ENCODE data around the gene KSR1. TPM values are rescaled to one million over a fixed set of nuclear protein-coding genes. Genes with fewer than 3 reads are reported as not detected.
"Not testable (repeated sequence)": the region's sequence is repeated elsewhere in the genome, so short reads cannot be mapped to it uniquely, and the experiment has no call there.

The KSR1 gene
- total and polyA plus RNA-seq, 4 donors = 19.0 to 75.7 (median 42.6) TPM

GRCh38 chr17:27660436-27660835, 204.2 kb downstream of the KSR1 start:
- no peak for ATAC-seq (ENCODE audit: low FRiP score)
- no peak overlapping the region for H3K27ac ChIP-seq (ENCODE audit: low read depth in 1 of 2, low read length in 2 of 2)
- no peak for DNase-seq
- no peaks in the 10 kb centered on the region for H3K9me3 ChIP-seq (ENCODE audit: control insufficient read depth, low read length)
- H3K4me3 ChIP-seq (ENCODE audit: low read length in 2 of 2) = no peak overlapping the region
- intact Hi-C loops (cut with DNase I) = no loop called here
- H3K4me1 ChIP-seq (ENCODE audit: control insufficient read depth in 1 of 2, insufficient read depth in 2 of 2, low read length in 2 of 2) = no peaks in the 10 kb centered on the region
- no peaks in the 10 kb centered on the region for H3K27me3 ChIP-seq (ENCODE audit: control insufficient read depth in 1 of 2, insufficient read depth in 2 of 2, low read length in 1 of 2)
- no peaks in the 10 kb centered on the region for H3K36me3 ChIP-seq (ENCODE audit: control insufficient read depth in 1 of 2, insufficient read depth in 2 of 2, low read length in 1 of 2)
- WGBS, 2 donors = 83 to 86% methylated on average over 3 of the region's 3 CpGs

- H3K4me1 ChIP-seq (ENCODE audit: control insufficient read depth in 1 of 2, insufficient read depth in 2 of 2, low read length in 2 of 2) = no peaks in the 10 kb centered on the region
- H3K27ac ChIP-seq (ENCODE audit: low read depth in 1 of 2, low read length in 2 of 2) = no peak overlapping the region
- H3K27me3 ChIP-seq (ENCODE audit: control insufficient read depth in 1 of 2, insufficient read depth in 2 of 2, low read length in 1 of 2) = no peaks in the 10 kb centered on the region
- H3K4me3 ChIP-seq (ENCODE audit: low read length in 2 of 2) = no peak overlapping the region
- WGBS, 2 donors = 91 to 93% methylated on average over 8 of the region's 8 CpGs
- no peaks in the 10 kb centered on the region for H3K36me3 ChIP-seq (ENCODE audit: control insufficient read depth in 1 of 2, insufficient read depth in 2 of 2, low read length in 1 of 2)
- ATAC-seq (ENCODE audit: low FRiP score) = no peak
- no peaks in the 10 kb centered on the region for H3K9me3 ChIP-seq (ENCODE audit: control insufficient read depth, low read length)
- intact Hi-C loops (cut with DNase I) = no loop called here
- DNase-seq = no peak
These were observed 207.8 kb downstream of the KSR1 start for GRCh38 chr17:27663936-27664605.

GRCh38 chr17:27664606-27664965, 208.3 kb downstream of the KSR1 start:
- intact Hi-C loops (cut with DNase I) = no loop called here
- no peaks in the 10 kb centered on the region for H3K9me3 ChIP-seq (ENCODE audit: control insufficient read depth, low read length)
- no peaks in the 10 kb centered on the region for H3K27me3 ChIP-seq (ENCODE audit: control insufficient read depth in 1 of 2, insufficient read depth in 2 of 2, low read length in 1 of 2)
- H3K36me3 ChIP-seq (ENCODE audit: control insufficient read depth in 1 of 2, insufficient read depth in 2 of 2, low read length in 1 of 2) = no peaks in the 10 kb centered on the region
- no peak overlapping the region for H3K4me3 ChIP-seq (ENCODE audit: low read length in 2 of 2)
- H3K4me1 ChIP-seq (ENCODE audit: control insufficient read depth in 1 of 2, insufficient read depth in 2 of 2, low read length in 2 of 2) = no peaks in the 10 kb centered on the region
- 65 to 66% methylated on average over 2 of the region's 2 CpGs for WGBS, 2 donors
- no peak overlapping the region for H3K27ac ChIP-seq (ENCODE audit: low read depth in 1 of 2, low read length in 2 of 2)
- DNase-seq = no peak
- no peak for ATAC-seq (ENCODE audit: low FRiP score)

GRCh38 chr17:27665549-27665948, 209.3 kb downstream of the KSR1 start:
- Histone ChIP-seq H3K4me3 (ENCODE audit: low read length in 2 of 2) (no peak overlapping the region), H3K36me3 (ENCODE audit: control insufficient read depth in 1 of 2, insufficient read depth in 2 of 2, low read length in 1 of 2) (no peaks in the 10 kb centered on the region), H3K9me3 (ENCODE audit: control insufficient read depth, low read length) (no peaks in the 10 kb centered on the region), H3K27ac (ENCODE audit: low read depth in 1 of 2, low read length in 2 of 2) (no peak overlapping the region), H3K4me1 (ENCODE audit: control insufficient read depth in 1 of 2, insufficient read depth in 2 of 2, low read length in 2 of 2) (no peaks in the 10 kb centered on the region), H3K27me3 (ENCODE audit: control insufficient read depth in 1 of 2, insufficient read depth in 2 of 2, low read length in 1 of 2) (no peaks in the 10 kb centered on the region)
- ATAC-seq (ENCODE audit: low FRiP score) (no peak), DNase-seq (no peak)
- intact Hi-C loops (cut with DNase I) = no loop called here
- WGBS, 2 donors = 85 to 86% methylated on average over 4 of the region's 4 CpGs

GRCh38 chr17:27666270-27666669, 210.0 kb downstream of the KSR1 start:
- ATAC-seq (ENCODE audit: low FRiP score); intact Hi-C loops (cut with DNase I); H3K27ac ChIP-seq (ENCODE audit: low read depth in 1 of 2, low read length in 2 of 2); H3K4me3 ChIP-seq (ENCODE audit: low read length in 2 of 2); DNase-seq; H3K4me1 ChIP-seq (ENCODE audit: control insufficient read depth in 1 of 2, insufficient read depth in 2 of 2, low read length in 2 of 2); H3K9me3 ChIP-seq (ENCODE audit: control insufficient read depth, low read length); H3K36me3 ChIP-seq (ENCODE audit: control insufficient read depth in 1 of 2, insufficient read depth in 2 of 2, low read length in 1 of 2); H3K27me3 ChIP-seq (ENCODE audit: control insufficient read depth in 1 of 2, insufficient read depth in 2 of 2, low read length in 1 of 2): not testable (repeated sequence)
- WGBS, 2 donors = 74 to 76% methylated on average over 5 to 6 of the region's 6 CpGs

GRCh38 chr17:27666831-27667560, 210.7 kb downstream of the KSR1 start:
- Histone ChIP-seq H3K27ac (ENCODE audit: low read depth in 1 of 2, low read length in 2 of 2) (no peak overlapping the region), H3K4me3 (ENCODE audit: low read length in 2 of 2) (no peak overlapping the region), H3K27me3 (ENCODE audit: control insufficient read depth in 1 of 2, insufficient read depth in 2 of 2, low read length in 1 of 2) (no peaks in the 10 kb centered on the region), H3K9me3 (ENCODE audit: control insufficient read depth, low read length) (no peaks in the 10 kb centered on the region), H3K36me3 (ENCODE audit: control insufficient read depth in 1 of 2, insufficient read depth in 2 of 2, low read length in 1 of 2) (no peaks in the 10 kb centered on the region), H3K4me1 (ENCODE audit: control insufficient read depth in 1 of 2, insufficient read depth in 2 of 2, low read length in 2 of 2) (no peaks in the 10 kb centered on the region)
- WGBS, 2 donors = 83 to 92% methylated on average over 11 of the region's 11 CpGs
- intact Hi-C loops (cut with DNase I) = no loop called here
- no peak for DNase-seq
- peak; percentile 53 for ATAC-seq (ENCODE audit: low FRiP score)

GRCh38 chr17:27667656-27668487, 211.6 kb downstream of the KSR1 start:
- Histone ChIP-seq H3K9me3 (ENCODE audit: control insufficient read depth, low read length) (no peaks in the 10 kb centered on the region), H3K27me3 (ENCODE audit: control insufficient read depth in 1 of 2, insufficient read depth in 2 of 2, low read length in 1 of 2) (no peaks in the 10 kb centered on the region), H3K36me3 (ENCODE audit: control insufficient read depth in 1 of 2, insufficient read depth in 2 of 2, low read length in 1 of 2) (no peaks in the 10 kb centered on the region), H3K4me3 (ENCODE audit: low read length in 2 of 2) (no peak overlapping the region), H3K4me1 (ENCODE audit: control insufficient read depth in 1 of 2, insufficient read depth in 2 of 2, low read length in 2 of 2) (no peaks in the 10 kb centered on the region), H3K27ac (ENCODE audit: low read depth in 1 of 2, low read length in 2 of 2) (no peak overlapping the region)
- DNase-seq (no peak), ATAC-seq (ENCODE audit: low FRiP score) (no peak)
- intact Hi-C loops (cut with DNase I) = no loop called here
- WGBS, 2 donors = 86 to 88% methylated on average over 12 of the region's 12 CpGs

- no peaks in the 10 kb centered on the region for H3K4me1 ChIP-seq (ENCODE audit: control insufficient read depth in 1 of 2, insufficient read depth in 2 of 2, low read length in 2 of 2)
- ATAC-seq (ENCODE audit: low FRiP score) = no peak
- DNase-seq = no peak
- no peaks in the 10 kb centered on the region for H3K9me3 ChIP-seq (ENCODE audit: control insufficient read depth, low read length)
- no peaks in the 10 kb centered on the region for H3K36me3 ChIP-seq (ENCODE audit: control insufficient read depth in 1 of 2, insufficient read depth in 2 of 2, low read length in 1 of 2)
- WGBS, 2 donors = 76 to 88% methylated on average over 2 of the region's 2 CpGs
- H3K27me3 ChIP-seq (ENCODE audit: control insufficient read depth in 1 of 2, insufficient read depth in 2 of 2, low read length in 1 of 2) = no peaks in the 10 kb centered on the region
- intact Hi-C loops (cut with DNase I) = no loop called here
- H3K4me3 ChIP-seq (ENCODE audit: low read length in 2 of 2) = no peak overlapping the region
- H3K27ac ChIP-seq (ENCODE audit: low read depth in 1 of 2, low read length in 2 of 2) = no peak overlapping the region
These were observed 212.2 kb downstream of the KSR1 start for GRCh38 chr17:27668488-27668823.

All from aorta (tissue), 5 donors.